OCI-LY7 (cell line): ENCODE data around the gene NCAPD3. TPM values are rescaled to one million over a fixed set of nuclear protein-coding genes. Genes with fewer than 3 reads are reported as not detected.

Experiments
- BruUV-seq: library from RNA; stranded (reverse); fragments of 400-500 nt; replicated peaks from 2 replicates; lab custom pipeline; 2021; lab: Mats Ljungman, UMichigan
- CTCF ChIA-PET: fragments of 300-600 bp; sonication (Branson Sonifier 250); formaldehyde crosslinking; loops from one replicate; lab custom pipeline; 2022; ENCODE audit warnings: antibody characterized with exemption; ENCODE audit not compliant: unreplicated experiment; lab: Charles Lee
- POLR2A ChIA-PET: fragments of 300-600 bp; sonication (Branson Sonifier 250); formaldehyde crosslinking; loops from one replicate; lab custom pipeline; 2022; ENCODE audit warnings: antibody characterized with exemption; lab: Charles Lee
- DNase-seq: peaks from one replicate; pipeline ENCODE4 v3.0.0-alpha.2; 2015; ENCODE audit warnings: low spot score
- H2AFZ ChIP-seq: fragments of 200-600 bp; sonication (generic), shearing (Covaris generic); 2 replicates; pipeline ENCODE4 v1.6.1; 2014; ENCODE audit warnings: mild to moderate bottlenecking, antibody characterized with exemption, low read length, moderate library complexity
- H3K27ac ChIP-seq: fragments of 200-600 bp; sonication (generic); 2 replicates; pipeline ENCODE4 v1.5.1; 2014; ENCODE audit warnings: mixed run types, low read depth, mild to moderate bottlenecking, moderate library complexity, low read length, inconsistent platforms; ENCODE audit not compliant: poor library complexity, severe bottlenecking
- H3K36me3 ChIP-seq: fragments of 200-600 bp; sonication (generic); 2 replicates; pipeline ENCODE4 v1.6.1; 2014; ENCODE audit warnings: mild to moderate bottlenecking, antibody characterized with exemption, low read length, moderate library complexity, mixed read lengths; ENCODE audit not compliant: insufficient read depth
- H3K4me1 ChIP-seq: fragments of 200-600 bp; sonication (generic); 2 replicates; pipeline ENCODE4 v1.5.1; 2014; ENCODE audit warnings: mild to moderate bottlenecking, low read length; ENCODE audit not compliant: insufficient read depth, poor library complexity, severe bottlenecking
- H3K4me2 ChIP-seq: fragments of 200-600 bp; sonication (generic); 2 replicates; pipeline ENCODE4 v1.6.1; 2014; ENCODE audit warnings: mild to moderate bottlenecking, low read length
- H3K4me3 ChIP-seq: fragments of 200-600 bp; sonication (generic); 2 replicates; pipeline ENCODE4 v1.5.1; 2014; ENCODE audit warnings: mild to moderate bottlenecking, low read depth, low read length; ENCODE audit not compliant: poor library complexity, severe bottlenecking
- H3K79me2 ChIP-seq: fragments of 200-600 bp; sonication (generic); 2 replicates; pipeline ENCODE4 v1.6.1; 2016; ENCODE audit warnings: low read depth, mild to moderate bottlenecking, low read length, moderate library complexity, mixed read lengths; ENCODE audit not compliant: insufficient read depth
- H3K9me2 ChIP-seq: fragments of 200-600 bp; sonication (generic); 2 replicates; pipeline ENCODE4 v1.6.1; 2016; ENCODE audit warnings: mild to moderate bottlenecking, low read length, mixed read lengths; ENCODE audit not compliant: insufficient read depth
- H3K9me3 ChIP-seq: fragments of 200-600 bp; sonication (generic); 2 replicates; pipeline ENCODE4 v1.6.1; 2014; ENCODE audit warnings: mild to moderate bottlenecking, mixed run types, low read length, mixed read lengths
- H4K20me1 ChIP-seq: fragments of 200-600 bp; sonication (generic); 2 replicates; pipeline ENCODE4 v1.6.1; 2014; ENCODE audit warnings: mild to moderate bottlenecking, antibody characterized with exemption, low read length, moderate library complexity, mixed read lengths; ENCODE audit not compliant: insufficient read depth
- EZH2phosphoT487 ChIP-seq: fragments of 200-600 bp; sonication (generic); IDR thresholded peaks from 2 replicates; pipeline ENCODE4 v1.6.1; 2018; ENCODE audit warnings: low read depth, borderline replicate concordance, mild to moderate bottlenecking, mixed run types, antibody characterized with exemption, low read length, moderate library complexity, mixed read lengths
- intact Hi-C: fragments of 100-400 bp; cut with micrococcal nuclease; formaldehyde crosslinking; loops from one replicate; pipeline ENCODE4 v1.10.0; 2022; ENCODE audit not compliant: unreplicated experiment
- total RNA-seq, 2 experiments: library from RNA; depleted of rRNA in 1 of 2; stranded (reverse); fragments of >200 nt in 1 of 2; shearing (Covaris generic) in 1 of 2; gene quantifications; 2 replicates each; pipeline ENCODE4 v1.2.3, GENCODE V29; 2014 to 2022
- TF ChIP-seq, protein P1 (sequence below): fragments of 200-600 bp; sonication (generic); conservative IDR thresholded peaks from 2 replicates; pipeline ENCODE4 v1.5.1; 2014; ENCODE audit warnings: mild to moderate bottlenecking, antibody characterized with exemption, low read length, moderate library complexity, mixed read lengths

NCAPD3 gene
- total RNA-seq, 2 experiments from 2014 or later: 89.1 to 112 TPM

DNA sequence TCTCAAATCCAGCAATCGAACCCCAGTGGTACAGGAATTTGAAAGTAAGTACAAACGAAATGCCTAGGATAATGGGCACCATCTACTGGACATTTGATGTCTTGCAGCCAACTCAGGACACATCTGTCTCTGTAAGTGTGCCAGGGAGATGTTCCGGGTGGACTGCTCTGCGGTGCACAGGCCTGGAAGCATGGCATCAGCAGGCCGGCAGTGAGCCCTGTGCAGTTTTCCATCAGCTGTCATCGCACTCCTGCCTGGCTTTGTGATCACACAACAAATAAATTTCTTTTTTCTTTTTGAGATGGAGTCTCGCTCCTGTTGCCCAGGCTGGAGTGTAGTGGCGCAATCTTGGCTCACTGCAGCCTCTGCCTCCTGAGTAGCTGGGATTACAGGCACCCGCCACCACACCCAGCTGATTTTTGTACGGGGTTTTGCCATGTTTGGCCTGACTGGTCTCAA, 83.9 kb downstream of the NCAPD3 start:
- H2AFZ ChIP-seq: no peak overlapping the region
- no TSS peak for BruUV-seq
- H4K20me1 ChIP-seq: no peaks in the 10 kb centered on the region
- CTCF ChIA-PET: no interaction called here
- TF ChIP-seq, protein P1, sequence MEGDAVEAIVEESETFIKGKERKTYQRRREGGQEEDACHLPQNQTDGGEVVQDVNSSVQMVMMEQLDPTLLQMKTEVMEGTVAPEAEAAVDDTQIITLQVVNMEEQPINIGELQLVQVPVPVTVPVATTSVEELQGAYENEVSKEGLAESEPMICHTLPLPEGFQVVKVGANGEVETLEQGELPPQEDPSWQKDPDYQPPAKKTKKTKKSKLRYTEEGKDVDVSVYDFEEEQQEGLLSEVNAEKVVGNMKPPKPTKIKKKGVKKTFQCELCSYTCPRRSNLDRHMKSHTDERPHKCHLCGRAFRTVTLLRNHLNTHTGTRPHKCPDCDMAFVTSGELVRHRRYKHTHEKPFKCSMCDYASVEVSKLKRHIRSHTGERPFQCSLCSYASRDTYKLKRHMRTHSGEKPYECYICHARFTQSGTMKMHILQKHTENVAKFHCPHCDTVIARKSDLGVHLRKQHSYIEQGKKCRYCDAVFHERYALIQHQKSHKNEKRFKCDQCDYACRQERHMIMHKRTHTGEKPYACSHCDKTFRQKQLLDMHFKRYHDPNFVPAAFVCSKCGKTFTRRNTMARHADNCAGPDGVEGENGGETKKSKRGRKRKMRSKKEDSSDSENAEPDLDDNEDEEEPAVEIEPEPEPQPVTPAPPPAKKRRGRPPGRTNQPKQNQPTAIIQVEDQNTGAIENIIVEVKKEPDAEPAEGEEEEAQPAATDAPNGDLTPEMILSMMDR: peak; percentile 78
- no peak for TF ChIP-seq EZH2phosphoT487
- POLR2A ChIA-PET: no interaction called here
- DNase-seq: peak; percentile 43
- H3K4me1 ChIP-seq: no peaks in the 10 kb centered on the region
- no peak overlapping the region for H3K4me3 ChIP-seq
- intact Hi-C loops: loop anchor here (1.0 to 5.0 kb wide), 2 partner anchors 90 to 213 kb away; no protein-coding TSS in a partner anchor
- H3K4me2 ChIP-seq: no peak overlapping the region
- H3K36me3 ChIP-seq: no peaks in the 10 kb centered on the region
- no peaks in the 10 kb centered on the region for H3K9me3 ChIP-seq
- H3K79me2 ChIP-seq: no peaks in the 10 kb centered on the region
- H3K9me2 ChIP-seq: no peaks in the 10 kb centered on the region
- no peak overlapping the region for H3K27ac ChIP-seq

DNA sequence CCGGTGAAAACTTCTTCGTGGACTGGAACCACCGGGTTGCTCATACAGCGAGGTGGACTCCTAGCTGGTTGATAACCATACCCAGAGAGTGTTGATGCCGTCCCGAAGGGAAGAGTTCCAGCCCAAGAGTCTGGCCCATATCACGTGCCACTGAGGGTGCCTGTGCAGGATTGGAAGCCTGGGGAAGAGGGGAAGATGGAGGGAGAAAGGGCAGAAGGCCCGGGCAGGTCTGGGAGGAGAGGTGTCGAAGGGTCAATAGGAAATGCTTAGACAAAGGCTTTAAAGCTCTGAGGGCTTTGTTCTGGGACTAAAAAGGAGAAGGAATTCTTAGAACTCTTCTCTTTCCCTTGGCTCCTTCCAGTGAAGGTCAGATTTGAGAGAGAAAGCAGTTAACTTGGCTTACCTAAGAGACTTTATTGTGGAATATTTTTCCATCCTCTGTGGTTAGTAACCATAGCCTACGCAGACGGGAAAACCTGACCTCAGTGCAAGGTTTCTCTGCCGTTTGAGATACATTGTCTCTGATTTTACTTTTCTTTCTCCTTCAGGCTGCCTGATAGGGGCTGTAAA, 84.4 kb downstream of the NCAPD3 start:
- Histone ChIP-seq H3K9me3 (no peaks in the 10 kb centered on the region), H3K4me3 (no peak overlapping the region), H3K79me2 (no peaks in the 10 kb centered on the region), H3K36me3 (no peaks in the 10 kb centered on the region), H3K4me2 (no peak overlapping the region), H3K9me2 (no peaks in the 10 kb centered on the region), H4K20me1 (no peaks in the 10 kb centered on the region), H3K27ac (no peak overlapping the region), H2AFZ (no peak overlapping the region), H3K4me1 (no peaks in the 10 kb centered on the region)
- ChIA-PET POLR2A (no interaction called here), CTCF (no interaction called here)
- no peak for TF ChIP-seq EZH2phosphoT487
- TF ChIP-seq, protein P1: no peak
- intact Hi-C loops: loop anchor here (1.0 kb wide), 1 partner anchor 89 kb away; no protein-coding TSS in a partner anchor
- no peak for DNase-seq
- no TSS peak for BruUV-seq

DNA sequence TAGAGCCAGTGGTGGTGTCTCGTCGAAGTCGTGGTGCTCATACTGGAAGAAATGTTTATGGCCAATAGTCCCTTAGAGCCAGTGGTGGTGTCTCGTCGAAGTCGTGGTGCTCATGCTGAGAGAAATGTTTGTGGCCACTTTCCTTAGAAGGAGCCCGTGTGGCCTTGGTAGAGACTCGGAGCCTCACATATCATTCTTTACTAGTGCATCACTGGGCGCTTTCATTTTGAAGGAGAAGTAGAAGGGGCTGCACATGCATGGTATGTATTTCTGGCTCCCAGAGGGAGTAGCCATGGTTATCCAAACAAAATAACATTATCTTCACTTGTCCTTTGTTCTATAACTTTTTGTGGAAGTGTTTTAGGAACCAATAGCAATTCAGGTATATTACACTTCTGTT, 85.4 kb downstream of the NCAPD3 start:
- Histone ChIP-seq H3K9me2 (no peaks in the 10 kb centered on the region), H3K36me3 (no peaks in the 10 kb centered on the region), H3K4me3 (no peak overlapping the region), H3K27ac (no peak overlapping the region), H2AFZ (no peak overlapping the region), H3K9me3 (no peaks in the 10 kb centered on the region), H3K4me2 (no peak overlapping the region), H3K79me2 (no peaks in the 10 kb centered on the region), H4K20me1 (no peaks in the 10 kb centered on the region), H3K4me1 (no peaks in the 10 kb centered on the region)
- CTCF ChIA-PET: no interaction called here
- POLR2A ChIA-PET: no interaction called here
- DNase-seq: no peak
- intact Hi-C loops: no loop called here
- TF ChIP-seq EZH2phosphoT487: no peak
- TF ChIP-seq, protein P1: no peak
- BruUV-seq: no TSS peak
